CD4-positive, alpha-beta T cell treated with Interleukin-4 for 1 hour (primary cell): Measurements from ENCODE around the gene TSHZ2.

Experiments
- DNase-seq, 2 donors: peaks; one replicate each; pipeline ENCODE4 v3.0.0-alpha.2; 2020 to 2022

TSHZ2 gene, protein sequence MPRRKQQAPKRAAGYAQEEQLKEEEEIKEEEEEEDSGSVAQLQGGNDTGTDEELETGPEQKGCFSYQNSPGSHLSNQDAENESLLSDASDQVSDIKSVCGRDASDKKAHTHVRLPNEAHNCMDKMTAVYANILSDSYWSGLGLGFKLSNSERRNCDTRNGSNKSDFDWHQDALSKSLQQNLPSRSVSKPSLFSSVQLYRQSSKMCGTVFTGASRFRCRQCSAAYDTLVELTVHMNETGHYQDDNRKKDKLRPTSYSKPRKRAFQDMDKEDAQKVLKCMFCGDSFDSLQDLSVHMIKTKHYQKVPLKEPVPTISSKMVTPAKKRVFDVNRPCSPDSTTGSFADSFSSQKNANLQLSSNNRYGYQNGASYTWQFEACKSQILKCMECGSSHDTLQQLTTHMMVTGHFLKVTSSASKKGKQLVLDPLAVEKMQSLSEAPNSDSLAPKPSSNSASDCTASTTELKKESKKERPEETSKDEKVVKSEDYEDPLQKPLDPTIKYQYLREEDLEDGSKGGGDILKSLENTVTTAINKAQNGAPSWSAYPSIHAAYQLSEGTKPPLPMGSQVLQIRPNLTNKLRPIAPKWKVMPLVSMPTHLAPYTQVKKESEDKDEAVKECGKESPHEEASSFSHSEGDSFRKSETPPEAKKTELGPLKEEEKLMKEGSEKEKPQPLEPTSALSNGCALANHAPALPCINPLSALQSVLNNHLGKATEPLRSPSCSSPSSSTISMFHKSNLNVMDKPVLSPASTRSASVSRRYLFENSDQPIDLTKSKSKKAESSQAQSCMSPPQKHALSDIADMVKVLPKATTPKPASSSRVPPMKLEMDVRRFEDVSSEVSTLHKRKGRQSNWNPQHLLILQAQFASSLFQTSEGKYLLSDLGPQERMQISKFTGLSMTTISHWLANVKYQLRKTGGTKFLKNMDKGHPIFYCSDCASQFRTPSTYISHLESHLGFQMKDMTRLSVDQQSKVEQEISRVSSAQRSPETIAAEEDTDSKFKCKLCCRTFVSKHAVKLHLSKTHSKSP (N-terminal part only)

DNA sequence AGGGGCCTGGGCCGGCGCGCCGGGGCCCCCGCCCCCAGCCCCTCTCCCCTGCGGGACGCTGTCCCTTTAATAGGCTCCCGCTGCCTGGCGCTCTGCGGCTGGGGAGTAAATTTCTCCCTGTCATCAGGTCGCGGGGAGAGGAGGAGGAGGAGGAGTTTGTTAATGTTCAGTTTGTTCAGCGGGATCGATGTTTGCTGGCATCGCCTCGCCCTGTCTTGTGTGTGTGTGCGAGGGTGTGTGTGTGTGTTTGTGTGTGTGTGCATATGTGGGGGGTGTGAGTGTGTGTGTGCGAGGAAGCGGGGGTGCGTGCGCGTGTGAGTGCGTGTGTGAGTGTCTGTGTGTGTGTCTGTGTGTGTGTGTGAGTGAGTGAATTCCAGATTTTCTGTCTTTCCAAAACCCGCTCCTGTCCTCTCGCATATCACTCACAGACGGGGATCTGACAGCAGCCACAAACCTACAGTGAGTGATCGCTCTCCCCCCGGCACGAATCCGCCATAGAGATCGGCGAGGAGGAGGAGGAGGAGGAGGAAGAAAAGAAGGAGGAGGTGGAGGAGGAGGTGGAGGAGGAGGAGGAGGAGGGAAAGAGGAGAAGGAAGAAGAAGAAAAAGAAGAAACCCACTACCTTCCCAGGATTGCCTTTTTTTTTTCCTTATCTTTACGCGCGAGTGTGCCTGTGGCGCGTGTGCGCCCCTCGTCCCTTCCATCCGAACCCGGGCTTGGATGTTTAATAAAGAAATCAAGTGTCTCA, at the start of gene TSHZ2:
TSHZ2 (plus strand) TSS at position 169 of the 748 bp plus-strand sequence. CDS start 936 bp downstream, outside the sequence.
- DNase-seq, result peak; percentile 67 to 69

- DNase-seq, result no peak
Measured at GRCh38 chr20:52922436-52922835, 49.7 kb upstream of the TSHZ2 start.

DNA sequence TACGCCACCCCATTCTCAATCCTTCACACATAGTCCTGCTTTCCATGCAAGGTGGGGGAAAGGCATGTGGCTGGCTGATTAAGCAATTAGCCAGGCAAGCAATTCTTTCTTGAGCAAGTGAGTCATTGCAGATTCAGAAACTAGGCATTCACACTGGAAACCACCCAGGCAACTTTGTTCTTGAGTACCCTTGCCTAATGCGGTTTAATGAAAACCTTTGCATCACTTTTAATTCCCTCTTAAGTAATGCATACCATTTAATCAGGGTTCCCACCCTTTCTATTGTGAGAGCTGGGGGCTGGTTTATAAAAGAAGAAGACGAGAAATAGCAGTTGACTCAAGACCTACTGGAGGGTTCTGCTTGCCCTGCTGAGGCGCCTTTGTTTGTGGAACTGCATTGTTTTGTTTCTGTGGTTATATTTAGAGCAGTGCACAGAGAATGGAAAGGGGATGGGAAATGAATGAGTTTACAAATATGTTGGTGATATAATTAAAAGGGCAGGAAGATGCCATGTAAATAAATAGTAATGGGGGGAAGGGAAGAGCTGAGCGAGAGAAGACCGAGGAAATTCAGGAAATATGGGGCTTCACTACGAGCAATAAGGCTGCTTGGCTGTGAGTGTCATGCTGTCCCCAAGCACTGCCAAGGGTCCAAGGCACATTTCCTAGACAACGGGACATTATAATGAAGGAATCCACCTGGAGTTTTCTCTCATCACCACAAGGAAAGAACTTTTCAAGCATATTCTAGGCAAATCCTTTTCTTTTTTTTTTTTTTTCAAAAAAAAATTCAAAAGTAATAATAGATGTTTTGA, 48.8 kb upstream of the TSHZ2 start:
- DNase-seq, result no peak

GRCh38 chr20:52924411-52925271, 47.5 kb upstream of the TSHZ2 start:
- DNase-seq, result no peak

DNA sequence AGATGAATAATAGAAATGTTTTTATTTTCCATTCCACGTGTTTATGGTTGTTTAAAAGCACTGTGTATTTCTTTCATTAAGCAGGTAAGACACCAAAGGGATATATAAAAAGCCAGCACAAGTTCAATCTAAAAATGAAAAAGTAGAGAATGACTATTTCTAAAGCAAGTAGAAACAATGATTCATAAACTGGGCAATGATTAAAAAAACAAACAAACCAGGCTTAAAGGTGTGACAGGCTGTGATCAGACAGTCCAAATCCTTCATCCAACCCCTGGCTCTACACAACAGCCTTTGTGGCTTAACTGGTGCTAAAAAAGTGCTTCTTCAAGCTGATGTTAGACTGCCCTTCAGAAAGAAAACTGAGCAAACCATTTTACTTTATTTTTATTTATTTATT, 45.7 kb upstream of the TSHZ2 start:
- DNase-seq, result no peak

- no peak for DNase-seq
Measured at GRCh38 chr20:52933867-52934266, 38.3 kb upstream of the TSHZ2 start.

- DNase-seq, result no peak
Measured at GRCh38 chr20:52936351-52937340, 35.5 kb upstream of the TSHZ2 start.

DNA sequence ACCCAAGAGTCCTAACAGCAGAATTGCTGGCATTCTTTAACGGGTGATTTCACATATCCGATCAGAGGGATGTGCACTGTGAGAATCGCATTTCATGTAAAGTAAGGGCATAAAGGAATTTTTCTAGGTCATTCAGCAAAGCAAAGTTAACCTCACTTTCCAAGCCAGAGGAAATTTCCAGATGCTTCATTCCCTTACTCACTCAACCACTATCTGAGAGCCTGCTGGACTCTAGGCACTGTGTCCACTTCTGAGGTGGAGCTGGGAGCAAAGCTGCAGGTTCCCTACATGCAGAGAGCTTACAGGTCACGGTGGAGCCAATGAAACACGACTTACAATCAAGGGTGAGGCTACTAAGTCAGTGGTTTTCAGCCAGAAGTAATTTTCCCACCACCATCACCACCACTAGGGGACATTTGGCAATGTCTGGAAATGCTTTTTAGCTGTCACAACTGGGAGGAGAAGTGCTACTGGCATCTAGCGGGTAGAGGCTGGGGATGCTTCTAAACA, 34.5 kb upstream of the TSHZ2 start:
- no peak for DNase-seq

DNA sequence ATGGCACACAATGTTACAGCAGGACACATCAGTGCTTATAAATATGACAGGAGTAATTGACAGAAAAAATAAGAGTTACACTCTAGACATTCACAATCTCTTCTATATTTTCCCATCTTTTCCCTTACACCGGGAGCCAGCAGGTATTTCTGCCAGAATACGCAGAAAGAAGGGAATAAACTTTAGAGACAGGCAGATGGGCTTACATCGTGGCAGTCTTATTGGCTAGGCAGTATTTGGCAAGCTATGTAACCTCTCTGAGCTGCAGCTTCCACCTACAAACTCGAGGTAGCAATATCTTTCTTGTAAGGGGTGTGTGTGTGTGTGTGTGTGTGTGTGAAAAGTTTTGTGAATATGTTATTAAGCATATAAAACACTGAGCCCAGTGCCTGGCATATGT, 33.0 kb upstream of the TSHZ2 start:
- no peak for DNase-seq

GRCh38 chr20:52941808-52942207, 30.4 kb upstream of the TSHZ2 start:
- no peak for DNase-seq

- no peak for DNase-seq
Measured at GRCh38 chr20:52943185-52943841, 28.8 kb upstream of the TSHZ2 start.

GRCh38 chr20:52945268-52945667, 26.9 kb upstream of the TSHZ2 start:
- no peak for DNase-seq

GRCh38 chr20:52945862-52946522, 26.2 kb upstream of the TSHZ2 start:
- DNase-seq, result no peak

DNA sequence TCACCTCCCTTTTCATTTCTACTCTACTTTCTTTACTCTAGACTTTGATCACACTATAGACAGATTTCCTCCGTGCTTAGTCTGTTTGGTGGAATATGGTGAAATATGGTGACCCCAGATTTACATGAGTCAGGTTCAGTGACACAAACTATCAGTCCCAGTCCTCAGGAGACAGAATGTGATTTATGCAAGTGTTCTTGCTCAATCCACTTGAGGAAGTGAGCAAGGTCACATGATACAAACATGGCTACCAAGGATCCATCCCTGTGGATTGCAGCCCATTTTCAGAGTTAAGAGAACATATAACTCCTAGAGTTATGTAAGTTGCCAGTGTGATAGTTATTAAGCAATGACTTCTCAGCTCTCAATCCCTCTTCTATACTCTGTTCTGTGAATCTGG, 23.7 kb upstream of the TSHZ2 start:
- no peak for DNase-seq

GRCh38 chr20:52953020-52953419, 19.1 kb upstream of the TSHZ2 start:
- DNase-seq, result no peak

GRCh38 chr20:52954849-52955248, 17.3 kb upstream of the TSHZ2 start:
- no peak for DNase-seq

- no peak for DNase-seq
Measured at GRCh38 chr20:52958211-52958610, 13.9 kb upstream of the TSHZ2 start.

GRCh38 chr20:52959125-52959524, 13.0 kb upstream of the TSHZ2 start:
- DNase-seq, result no peak
